NB4 (cell line): ENCODE measurements around the gene KISS1R.

ENCODE experiments used
- DNase-seq: peaks from one replicate; pipeline ENCODE4 v3.0.0; 2010; ENCODE audit warnings: low read depth
- H3K4me3 ChIP-seq: one replicate; pipeline ENCODE4 v1.5.1; 2011; ENCODE audit warnings: mild to moderate bottlenecking, low read depth, low read length, moderate library complexity
- CTCF ChIP-seq: IDR thresholded peaks from one replicate; pipeline ENCODE4 v1.5.1; 2012; ENCODE audit warnings: low read depth, low read length
- MYC ChIP-seq: IDR thresholded peaks from 2 replicates; pipeline ENCODE4 v1.6.1; 2011; ENCODE audit warnings: low read depth, low read length
- POLR2A ChIP-seq: IDR thresholded peaks from 2 replicates; pipeline ENCODE4 v1.6.1; 2011; ENCODE audit warnings: mild to moderate bottlenecking; ENCODE audit not compliant: insufficient read length; ENCODE audit errors: extremely low read depth
- TF ChIP-seq, protein P1 (sequence below): IDR thresholded peaks from 2 replicates; pipeline ENCODE4 v1.6.1; 2011; ENCODE audit warnings: low read depth, low read length

KISS1R gene

DNA sequence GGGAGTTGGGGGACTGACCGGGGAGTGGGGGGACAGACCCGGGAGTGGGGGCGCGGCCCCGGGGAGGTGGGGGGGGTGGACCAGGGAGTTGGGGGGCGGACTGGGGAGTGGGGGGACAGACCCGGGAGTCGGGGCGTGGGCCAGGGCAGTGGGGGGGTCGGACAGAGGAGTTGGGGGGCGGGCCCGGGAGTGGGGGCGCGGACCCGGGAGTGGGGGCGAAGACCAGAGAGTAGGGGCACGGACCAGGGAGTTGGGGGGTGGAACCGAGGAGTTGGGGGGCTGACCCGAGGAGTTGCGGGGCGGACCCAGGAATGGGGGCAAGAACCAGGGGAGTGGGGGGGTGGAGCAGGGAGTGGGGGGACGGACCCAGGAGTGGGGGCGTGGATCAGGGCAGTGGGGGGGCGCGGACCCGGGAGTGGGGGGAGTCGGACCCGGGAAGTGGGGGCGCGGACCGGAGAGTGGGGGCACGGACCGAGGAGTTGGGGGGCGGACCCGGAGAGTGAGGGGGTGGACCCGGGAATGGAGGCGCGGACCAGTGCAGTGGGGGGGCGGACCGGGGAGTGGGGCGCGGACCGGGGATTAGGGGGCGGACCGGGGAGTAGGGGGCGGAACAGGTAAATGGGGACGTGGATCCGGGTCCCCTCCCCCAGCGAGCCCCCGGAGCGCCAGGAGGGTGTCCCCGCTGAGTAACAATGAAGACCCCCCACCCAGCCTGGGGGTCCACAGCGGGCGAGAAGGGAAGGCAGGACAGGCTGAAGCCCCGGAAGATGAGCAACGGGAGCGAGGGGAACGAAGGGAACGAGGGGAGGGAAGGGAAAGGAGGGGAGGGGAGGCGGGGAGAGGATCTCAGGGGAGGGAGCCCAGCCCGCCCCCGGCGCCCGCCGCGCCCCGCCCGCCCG lies 4.7 kb upstream of the KISS1R start:
- no peak for DNase-seq
- TF ChIP-seq CTCF (no peak), POLR2A (no peak)
- TF ChIP-seq, protein P1, sequence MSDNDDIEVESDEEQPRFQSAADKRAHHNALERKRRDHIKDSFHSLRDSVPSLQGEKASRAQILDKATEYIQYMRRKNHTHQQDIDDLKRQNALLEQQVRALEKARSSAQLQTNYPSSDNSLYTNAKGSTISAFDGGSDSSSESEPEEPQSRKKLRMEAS = no peak
- peak overlapping the region; percentile 53 for H3K4me3 ChIP-seq

- peak; percentile 60 for DNase-seq
- no peak for TF ChIP-seq CTCF
- peak; percentile 39; the same call in 1 of the 2 replicates for TF ChIP-seq MYC
- peak; percentile 46 for TF ChIP-seq POLR2A
- TF ChIP-seq, protein P1 = no peak
- H3K4me3 ChIP-seq = peak within 1 kb of the TSS; percentile 53
Measured at GRCh38 chr19:913080-913748, 3.9 kb upstream of the KISS1R start, which contains the start of gene R3HDM4. R3HDM4 (minus strand) TSS chr19:913219; CDS start chr19:913157, 62 bp downstream.

- TF ChIP-seq POLR2A = no peak
- TF ChIP-seq, protein P1 = no peak
- no peak for TF ChIP-seq CTCF
- no peak for TF ChIP-seq MYC
- no peak for DNase-seq
- no peak overlapping the region for H3K4me3 ChIP-seq
Measured at GRCh38 chr19:916645-917322, 349 bp upstream of the KISS1R start.

DNA sequence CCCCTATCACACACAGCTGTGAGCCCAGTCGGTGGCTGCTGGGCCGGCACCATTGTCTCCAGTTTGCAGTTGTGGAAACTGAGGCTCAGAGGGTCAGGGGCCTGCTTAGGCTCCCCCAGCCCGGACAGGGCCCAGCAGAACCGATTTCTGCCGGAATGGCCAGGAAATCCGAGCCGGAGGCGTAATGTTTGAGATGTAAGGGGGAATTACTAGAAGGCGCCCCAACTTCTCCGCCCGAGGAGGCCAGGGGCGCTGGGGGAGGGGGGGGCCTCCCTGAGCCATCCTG lies 962 bp downstream of the KISS1R start:
- no peak for DNase-seq
- H3K4me3 ChIP-seq = no peak overlapping the region
- TF ChIP-seq POLR2A (no peak), CTCF (no peak)

DNA sequence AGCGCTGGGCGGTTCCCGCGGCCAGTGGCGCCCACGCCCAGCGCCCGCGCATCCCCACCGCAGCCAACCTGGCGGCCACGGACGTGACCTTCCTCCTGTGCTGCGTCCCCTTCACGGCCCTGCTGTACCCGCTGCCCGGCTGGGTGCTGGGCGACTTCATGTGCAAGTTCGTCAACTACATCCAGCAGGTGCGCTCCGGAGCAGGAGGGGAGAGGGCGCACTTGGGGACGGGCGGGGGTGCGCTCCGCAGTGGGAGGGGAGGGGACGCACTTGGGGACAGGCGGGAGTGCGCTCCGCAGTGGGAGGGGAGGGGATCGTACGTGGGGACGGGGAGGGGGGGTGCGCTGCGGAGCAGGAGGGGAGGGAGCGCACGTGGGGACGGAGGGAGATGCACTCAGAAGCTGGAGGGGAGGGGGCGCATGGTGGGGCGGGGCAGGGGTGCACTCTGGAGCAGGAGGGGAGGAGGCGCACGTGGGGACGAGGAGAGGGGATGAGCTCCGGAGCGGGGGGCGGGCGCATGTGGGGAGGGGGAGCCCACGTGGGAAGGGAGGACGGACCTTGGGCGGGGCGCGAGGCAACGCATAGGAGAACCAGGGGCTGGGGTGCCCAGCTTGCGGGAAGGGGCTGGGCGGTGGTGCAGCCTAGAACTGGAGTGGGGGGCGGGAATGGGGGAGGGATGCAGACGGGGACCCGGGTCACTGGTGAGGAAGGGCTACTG lies 1.5 kb downstream of the KISS1R start:
- DNase-seq = no peak
- H3K4me3 ChIP-seq = no peak overlapping the region
- TF ChIP-seq CTCF (no peak), MYC (no peak), POLR2A (no peak)
- TF ChIP-seq, protein P1 = no peak
